ENCODE measurements around the gene OTP. TPM values are rescaled to one million over a fixed set of nuclear protein-coding genes. Genes with fewer than 3 reads are reported as not detected.

OTP gene
- total RNA-seq, 1 experiment from 2014 or later, result not detected

DNA sequence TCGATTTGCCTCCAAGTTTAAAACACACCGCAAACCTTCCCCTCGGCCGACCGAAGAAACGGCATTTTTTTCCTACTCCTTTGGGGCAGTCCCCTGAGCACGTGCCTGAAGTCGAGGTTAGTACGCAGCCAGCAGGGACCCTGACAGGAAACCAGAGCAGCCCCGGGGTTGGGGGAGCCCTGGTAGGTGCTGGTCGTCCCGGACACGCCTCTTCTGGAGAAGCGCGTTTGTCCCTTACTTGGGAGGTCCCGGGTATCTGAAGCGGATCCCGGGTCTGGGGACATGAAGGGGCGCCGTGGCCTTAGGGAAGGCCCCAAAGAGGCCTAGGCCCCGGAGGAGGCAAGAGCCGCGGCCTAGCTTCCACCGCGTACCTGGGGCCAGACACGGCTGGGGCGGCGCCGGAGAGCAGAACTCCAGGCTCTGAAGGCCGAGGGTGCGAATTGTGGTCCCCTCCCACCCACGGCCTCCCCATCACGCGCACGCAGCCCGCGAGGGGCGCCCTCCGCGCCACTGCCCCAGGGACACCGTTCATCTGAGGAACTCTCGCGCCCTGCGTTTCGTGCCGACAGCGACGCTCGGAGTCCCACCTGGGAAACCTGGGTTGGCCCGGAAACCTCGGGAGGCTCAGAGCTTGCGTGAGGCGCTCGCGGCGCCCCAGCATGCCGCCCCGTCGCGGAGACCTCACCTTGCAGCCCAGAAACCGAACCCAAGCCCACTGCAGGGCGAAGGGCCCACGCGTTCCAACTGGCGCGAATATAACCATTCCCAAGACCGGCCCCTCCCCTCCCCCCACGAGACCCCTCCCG lies 10.4 kb downstream of the OTP start:
- no peak overlapping the region for H2AFZ ChIP-seq (ENCODE audit: low read length)
- ATAC-seq (no peak), DNase-seq (no peak)
- peaks cover 34% of the 10 kb centered on the region for H3K27me3 ChIP-seq (ENCODE audit: low read length)
- no peaks in the 10 kb centered on the region for H3K9me3 ChIP-seq (ENCODE audit: low read length)
- H3K9me2 ChIP-seq (replicated peaks; ENCODE audit: low read length), result no peaks in the 10 kb centered on the region
- no peak overlapping the region for H3K27ac ChIP-seq (ENCODE audit: low read length)
- no peaks in the 10 kb centered on the region for H3F3A ChIP-seq (ENCODE audit: low read length, unreplicated experiment)
- BruUV-seq (replicated peaks), result no TSS peak
- H3K4me3 ChIP-seq (ENCODE audit: low read length), result no peak overlapping the region
- no peaks in the 10 kb centered on the region for H3K36me3 ChIP-seq (ENCODE audit: low read depth, low read length)
- H3K4me2 ChIP-seq (ENCODE audit: low read length), result no peak overlapping the region
- H3K9ac ChIP-seq (ENCODE audit: low read length), result no peak overlapping the region
- no peaks in the 10 kb centered on the region for H4K20me1 ChIP-seq (ENCODE audit: low read length)
- TF ChIP-seq, protein P1, sequence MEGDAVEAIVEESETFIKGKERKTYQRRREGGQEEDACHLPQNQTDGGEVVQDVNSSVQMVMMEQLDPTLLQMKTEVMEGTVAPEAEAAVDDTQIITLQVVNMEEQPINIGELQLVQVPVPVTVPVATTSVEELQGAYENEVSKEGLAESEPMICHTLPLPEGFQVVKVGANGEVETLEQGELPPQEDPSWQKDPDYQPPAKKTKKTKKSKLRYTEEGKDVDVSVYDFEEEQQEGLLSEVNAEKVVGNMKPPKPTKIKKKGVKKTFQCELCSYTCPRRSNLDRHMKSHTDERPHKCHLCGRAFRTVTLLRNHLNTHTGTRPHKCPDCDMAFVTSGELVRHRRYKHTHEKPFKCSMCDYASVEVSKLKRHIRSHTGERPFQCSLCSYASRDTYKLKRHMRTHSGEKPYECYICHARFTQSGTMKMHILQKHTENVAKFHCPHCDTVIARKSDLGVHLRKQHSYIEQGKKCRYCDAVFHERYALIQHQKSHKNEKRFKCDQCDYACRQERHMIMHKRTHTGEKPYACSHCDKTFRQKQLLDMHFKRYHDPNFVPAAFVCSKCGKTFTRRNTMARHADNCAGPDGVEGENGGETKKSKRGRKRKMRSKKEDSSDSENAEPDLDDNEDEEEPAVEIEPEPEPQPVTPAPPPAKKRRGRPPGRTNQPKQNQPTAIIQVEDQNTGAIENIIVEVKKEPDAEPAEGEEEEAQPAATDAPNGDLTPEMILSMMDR (conservative IDR thresholded peaks at IDR 0.05; ENCODE audit: low read depth, low read length), result no peak
- TF ChIP-seq EZH2phosphoT487 (IDR thresholded peaks at IDR 0.05; ENCODE audit: borderline replicate concordance, low read length) (no peak), EZH2 (IDR thresholded peaks at IDR 0.05; ENCODE audit: low read length, unreplicated experiment) (no peak)
- ChIA-PET POLR2A (ENCODE audit: unreplicated experiment) (no interaction called here), CTCF (no interaction called here)
- no peaks in the 10 kb centered on the region for H3K79me2 ChIP-seq (ENCODE audit: low read length)
- intact Hi-C loops (cut with micrococcal nuclease), result no loop called here
- no peaks in the 10 kb centered on the region for H3K4me1 ChIP-seq (ENCODE audit: insufficient read depth, low read length)

DNA sequence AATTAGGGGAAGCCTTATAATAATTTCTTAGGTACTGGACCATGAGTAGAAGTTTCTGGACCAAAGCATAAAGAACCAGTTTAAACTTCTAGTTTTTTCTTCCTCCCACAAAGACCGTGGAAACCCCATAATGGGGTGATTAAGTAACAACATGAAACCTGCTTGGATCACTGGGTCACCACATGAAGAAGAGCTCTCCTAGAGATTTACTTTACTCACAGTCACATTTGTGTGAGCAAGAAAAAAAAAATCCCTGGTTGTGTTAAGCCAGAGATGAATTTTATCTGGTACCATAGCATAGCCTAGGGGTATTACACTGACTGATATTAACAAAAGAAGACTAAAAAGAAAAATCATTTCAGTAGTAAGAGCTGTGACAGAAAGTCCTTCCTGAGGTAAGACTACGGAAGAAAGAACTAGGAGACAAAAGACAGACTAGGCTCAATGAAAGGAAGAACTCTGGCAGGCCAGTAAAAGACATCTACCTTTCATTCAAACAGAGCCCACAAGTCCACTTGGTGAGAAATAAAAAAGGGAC lies 15.2 kb downstream of the OTP start:
- Histone ChIP-seq H3F3A (ENCODE audit: low read length, unreplicated experiment) (no peaks in the 10 kb centered on the region), H4K20me1 (ENCODE audit: low read length) (no peaks in the 10 kb centered on the region), H3K4me1 (ENCODE audit: insufficient read depth, low read length) (0 out of 2 replicates have a peak, but pooled peaks cover 2% of the 10 kb centered on the region), H3K79me2 (ENCODE audit: low read length) (no peaks in the 10 kb centered on the region), H3K9me3 (ENCODE audit: low read length) (no peaks in the 10 kb centered on the region), H3K36me3 (ENCODE audit: low read depth, low read length) (no peaks in the 10 kb centered on the region), H3K4me2 (ENCODE audit: low read length) (no peak overlapping the region), H3K4me3 (ENCODE audit: low read length) (no peak overlapping the region), H3K27me3 (ENCODE audit: low read length) (peaks cover 22% of the 10 kb centered on the region), H3K9ac (ENCODE audit: low read length) (no peak overlapping the region), H3K27ac (ENCODE audit: low read length) (no peak overlapping the region), H3K9me2 (replicated peaks; ENCODE audit: low read length) (no peaks in the 10 kb centered on the region), H2AFZ (ENCODE audit: low read length) (no peak overlapping the region)
- DNase-seq, result no peak
- TF ChIP-seq EZH2phosphoT487 (IDR thresholded peaks at IDR 0.05; ENCODE audit: borderline replicate concordance, low read length) (no peak), EZH2 (IDR thresholded peaks at IDR 0.05; ENCODE audit: low read length, unreplicated experiment) (no peak)
- TF ChIP-seq, protein P1 (conservative IDR thresholded peaks at IDR 0.05; ENCODE audit: low read depth, low read length), result no peak
- ATAC-seq, result no peak
- POLR2A ChIA-PET (ENCODE audit: unreplicated experiment), result no interaction called here
- intact Hi-C loops (cut with micrococcal nuclease), result no loop called here
- CTCF ChIA-PET, result no interaction called here
- BruUV-seq (replicated peaks), result no TSS peak

DNA sequence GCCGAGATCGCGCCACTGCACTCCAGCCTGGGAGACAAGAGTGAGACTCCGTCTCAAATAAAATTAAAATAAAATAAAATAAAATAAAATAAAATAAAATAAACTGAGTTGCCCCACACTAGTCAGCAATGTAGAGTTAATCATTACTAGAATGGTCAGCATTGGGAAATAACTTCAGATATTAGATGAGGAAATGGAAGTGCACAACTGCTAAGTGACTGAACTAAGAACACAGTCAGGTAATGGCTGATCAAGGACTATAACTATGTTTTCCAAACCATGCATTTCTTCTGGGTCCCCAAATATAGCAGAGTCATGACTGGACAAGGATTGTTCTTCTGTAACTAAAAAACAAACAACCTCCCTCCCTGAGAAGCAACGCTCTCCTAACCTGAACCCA lies 17.1 kb downstream of the OTP start:
- Histone ChIP-seq H3K36me3 (ENCODE audit: low read depth, low read length) (no peaks in the 10 kb centered on the region), H3K9ac (ENCODE audit: low read length) (no peak overlapping the region), H3K27me3 (ENCODE audit: low read length) (peaks cover 22% of the 10 kb centered on the region), H3K27ac (ENCODE audit: low read length) (no peak overlapping the region), H3K9me3 (ENCODE audit: low read length) (no peaks in the 10 kb centered on the region), H3K4me2 (ENCODE audit: low read length) (no peak overlapping the region), H4K20me1 (ENCODE audit: low read length) (no peaks in the 10 kb centered on the region), H3F3A (ENCODE audit: low read length, unreplicated experiment) (no peaks in the 10 kb centered on the region), H3K4me3 (ENCODE audit: low read length) (no peak overlapping the region), H2AFZ (ENCODE audit: low read length) (no peak overlapping the region), H3K9me2 (replicated peaks; ENCODE audit: low read length) (no peaks in the 10 kb centered on the region), H3K4me1 (ENCODE audit: insufficient read depth, low read length) (0 out of 2 replicates have a peak, but pooled peaks cover 2% of the 10 kb centered on the region), H3K79me2 (ENCODE audit: low read length) (no peaks in the 10 kb centered on the region)
- TF ChIP-seq, protein P1 (conservative IDR thresholded peaks at IDR 0.05; ENCODE audit: low read depth, low read length), result no peak
- TF ChIP-seq EZH2phosphoT487 (IDR thresholded peaks at IDR 0.05; ENCODE audit: borderline replicate concordance, low read length), result no peak
- no peak for TF ChIP-seq EZH2 (IDR thresholded peaks at IDR 0.05; ENCODE audit: low read length, unreplicated experiment)
- ChIA-PET POLR2A (ENCODE audit: unreplicated experiment) (no interaction called here), CTCF (no interaction called here)
- no peak for DNase-seq
- intact Hi-C loops (cut with micrococcal nuclease), result no loop called here
- no TSS peak for BruUV-seq (replicated peaks)
- ATAC-seq, result no peak

Data from PC-3 (cell line).